K562 (cell line): ENCODE data around the gene SNAP23. TPM values are rescaled to one million over a fixed set of nuclear protein-coding genes. Genes with fewer than 3 reads are reported as not detected.

Experiments used
- BACH1 ChIP-seq: fragments of 200-800 bp; sonication (Bioruptor generic); IDR thresholded peaks from 2 replicates; pipeline ENCODE4 v1.6.1; 2016; ENCODE audit warnings: missing genetic modification characterization, missing compliant biosample characterization
- CBFA2T3 ChIP-seq: fragments of 450-650 bp; IDR thresholded peaks from 2 replicates; pipeline ENCODE4 v1.6.1; 2017
- FOSL1 ChIP-seq: fragments of 200-800 bp; sonication (Bioruptor generic); conservative IDR thresholded peaks from 2 replicates; pipeline ENCODE4 v1.6.1; 2016; ENCODE audit warnings: missing genetic modification characterization, missing compliant biosample characterization
- FOXJ2 ChIP-seq: fragments of 200-800 bp; sonication (Bioruptor generic); IDR thresholded peaks from 2 replicates; pipeline ENCODE4 v1.6.1; 2016; ENCODE audit warnings: missing genetic modification characterization, missing compliant biosample characterization
- SREBF1 ChIP-seq: fragments of 150-350 bp; IDR thresholded peaks from 2 replicates; pipeline ENCODE4 v1.6.1; 2014; ENCODE audit warnings: antibody characterized with exemption, low read depth, low read length, borderline replicate concordance
- TAF15 ChIP-seq: fragments of 200-400 bp; formaldehyde crosslinking; IDR thresholded peaks from 2 replicates; pipeline ENCODE4 v1.6.1; 2017; ENCODE audit warnings: mild to moderate bottlenecking, low read depth, low read length, moderate library complexity
- ZNF12 ChIP-seq: sonication (generic); formaldehyde crosslinking; IDR thresholded peaks from 2 replicates; pipeline ENCODE4 v1.4.0; 2020; ENCODE audit warnings: mild to moderate bottlenecking, missing genetic modification reagents
- ZNF41 ChIP-seq: fragments of 250-450 bp; sonication (Bioruptor Pico); conservative IDR thresholded peaks from 2 replicates; pipeline ENCODE4 v1.4.0; 2020; ENCODE audit warnings: mild to moderate bottlenecking
- ZNF668 ChIP-seq: fragments of 250-450 bp; sonication (Bioruptor Pico); IDR thresholded peaks from 2 replicates; pipeline ENCODE4 v1.8.0; 2022; ENCODE audit warnings: mild to moderate bottlenecking, inconsistent platforms
- polyA plus RNA-seq, 8 experiments: library from polyadenylated mRNA; depleted of rRNA in 4 of 8; stranded (reverse) in 5 of 8; unstranded in 3 of 8; fragments of >200 nt; fragmentation: Nextera tagmentation in 2 of 8; fragmentation: Illumina TruSeq in 1 of 8; extraction: Ambion mirVana in 2 of 8; extraction: Trizol in 1 of 8; gene quantifications; 2 replicates each; pipeline versions ENCODE4 v1.2.1 to v1.2.3, GENCODE V29; 2011 to 2014; ENCODE audit warnings: inconsistent platforms in 1 of 8, missing spikeins in 1 of 8
- total RNA-seq, 7 experiments: library from RNA; depleted of rRNA in 6 of 7; stranded (reverse); fragments of >200 nt in 6 of 7; fragmentation: Illumina TruSeq in 2 of 7; extraction: Trizol in 2 of 7; gene quantifications; 2 replicates each; pipeline versions ENCODE4 v1.2.1 to v1.2.3, GENCODE V29; 2011 to 2021; ENCODE audit warnings: low replicate concordance in 1 of 7
- TF ChIP-seq, protein P1 (sequence below): sonication (generic); formaldehyde crosslinking; IDR thresholded peaks from 2 replicates; pipeline ENCODE4 v1.8.1; 2023; ENCODE audit warnings: mild to moderate bottlenecking, missing genetic modification reagents

SNAP23 gene
- total and polyA plus RNA-seq, 9 of the 15 experiments (the other 6 are each of a cell fraction or from before 2014, with no cell fraction given): 78.9 to 168 (median 117) TPM

DNA sequence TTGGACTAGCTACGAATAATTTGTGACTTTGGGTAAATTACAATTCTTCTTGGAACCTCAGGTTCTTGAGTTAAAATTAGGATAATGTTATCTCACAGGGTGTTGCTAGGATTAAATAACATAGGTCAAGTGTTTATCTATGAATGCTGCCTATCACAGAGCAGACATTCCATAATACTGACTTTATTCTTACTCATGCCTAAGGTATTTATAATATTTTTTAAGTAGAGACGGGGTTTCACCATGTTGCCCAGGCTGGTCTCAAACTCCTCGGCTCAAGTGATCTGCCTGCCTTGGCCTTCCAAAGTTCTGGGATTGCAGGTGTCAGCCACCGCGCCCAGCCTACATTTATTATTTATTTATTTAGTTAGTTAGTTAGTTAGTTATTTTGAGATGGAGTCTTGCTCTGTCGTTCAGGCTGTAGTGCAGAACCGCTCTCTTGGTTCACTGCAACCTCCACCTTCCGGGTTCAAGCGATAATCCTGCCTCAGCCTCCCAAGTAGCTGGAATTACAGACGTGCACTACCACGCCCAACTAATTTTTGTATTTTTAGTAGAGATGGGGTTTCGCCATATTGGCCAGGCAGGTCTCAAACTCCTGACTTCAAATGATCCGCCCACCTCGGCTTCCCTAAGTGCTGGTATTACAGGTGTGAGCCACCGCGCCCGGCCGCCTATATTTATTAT lies 3.8 kb upstream of the SNAP23 start (continued):
- TF ChIP-seq TAF15: no peak
- TF ChIP-seq FOXJ2 (tag): peak; percentile 54; the same call in 1 of the 2 replicates
- TF ChIP-seq CBFA2T3: 0 out of 2 replicates have a peak, but pooled peaks have one; percentile 23
- no peak for TF ChIP-seq ZNF41
- TF ChIP-seq FOSL1 (tag): peak; percentile 62
- TF ChIP-seq, protein P1, sequence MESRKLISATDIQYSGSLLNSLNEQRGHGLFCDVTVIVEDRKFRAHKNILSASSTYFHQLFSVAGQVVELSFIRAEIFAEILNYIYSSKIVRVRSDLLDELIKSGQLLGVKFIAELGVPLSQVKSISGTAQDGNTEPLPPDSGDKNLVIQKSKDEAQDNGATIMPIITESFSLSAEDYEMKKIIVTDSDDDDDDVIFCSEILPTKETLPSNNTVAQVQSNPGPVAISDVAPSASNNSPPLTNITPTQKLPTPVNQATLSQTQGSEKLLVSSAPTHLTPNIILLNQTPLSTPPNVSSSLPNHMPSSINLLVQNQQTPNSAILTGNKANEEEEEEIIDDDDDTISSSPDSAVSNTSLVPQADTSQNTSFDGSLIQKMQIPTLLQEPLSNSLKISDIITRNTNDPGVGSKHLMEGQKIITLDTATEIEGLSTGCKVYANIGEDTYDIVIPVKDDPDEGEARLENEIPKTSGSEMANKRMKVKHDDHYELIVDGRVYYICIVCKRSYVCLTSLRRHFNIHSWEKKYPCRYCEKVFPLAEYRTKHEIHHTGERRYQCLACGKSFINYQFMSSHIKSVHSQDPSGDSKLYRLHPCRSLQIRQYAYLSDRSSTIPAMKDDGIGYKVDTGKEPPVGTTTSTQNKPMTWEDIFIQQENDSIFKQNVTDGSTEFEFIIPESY (CRISPR knock-in tag): peak; percentile 13; the same call in 1 of the 2 replicates
- TF ChIP-seq BACH1 (tag): 0 out of 2 replicates have a peak, but pooled peaks have one; percentile 27
- no peak for TF ChIP-seq ZNF668
- TF ChIP-seq SREBF1: no peak
- TF ChIP-seq ZNF12: no peak
